ENCODE results near the gene ZNF674. TPM values are rescaled to one million over a fixed set of nuclear protein-coding genes. Genes with fewer than 3 reads are reported as not detected.
A peak's percentile ranks its signal among the peaks of the same experiment; 100 is the strongest.

Gene ZNF674
- 13.9 TPM for total RNA-seq

DNA sequence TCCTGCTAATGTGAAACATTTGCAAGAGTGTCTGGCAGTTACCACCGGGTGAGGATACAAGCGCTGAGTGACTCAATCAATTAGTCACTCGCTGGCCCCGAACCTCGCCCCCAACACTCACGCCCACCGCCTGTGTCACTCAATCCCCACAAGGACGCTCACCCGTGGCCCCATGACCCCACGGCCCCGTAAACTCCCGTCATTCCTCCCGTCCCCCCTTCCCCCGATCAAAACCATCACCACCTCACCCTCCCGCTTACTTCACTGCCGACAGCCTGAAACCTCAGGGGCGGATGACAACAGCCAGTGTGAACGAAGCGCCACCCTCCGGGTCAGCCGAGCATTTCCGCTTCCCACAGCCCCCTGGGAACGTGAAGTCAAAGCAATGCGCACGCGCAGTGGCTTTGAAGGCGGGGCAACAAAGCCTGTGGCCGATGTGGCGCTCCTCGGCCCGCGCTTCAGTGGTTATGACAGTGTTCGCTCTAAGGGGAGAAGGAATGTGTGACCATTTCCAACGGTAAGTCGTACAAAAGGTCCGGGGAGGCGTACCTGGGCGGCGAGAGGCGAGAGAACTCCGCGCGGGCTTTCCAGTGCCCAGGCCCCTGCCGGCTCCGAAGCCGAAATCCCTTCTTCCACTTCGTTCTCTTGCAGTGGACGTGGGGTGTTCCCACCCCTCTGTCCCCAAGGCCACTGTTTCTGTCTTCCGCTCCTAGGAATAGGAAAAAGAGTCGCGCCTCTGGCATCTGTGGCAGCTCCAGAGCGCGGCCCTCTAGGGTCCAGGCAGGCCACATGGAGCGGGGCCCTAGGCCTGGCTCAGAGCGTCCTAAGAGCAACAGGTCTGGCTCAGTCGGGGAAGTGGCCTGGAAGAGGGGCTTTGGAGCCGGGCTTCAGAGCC is at the start of gene ZNF674:
TSS of gene ZNF674 (minus strand) at position 311 of the 895 bp plus-strand sequence. CDS start 3,334 bp downstream, outside the sequence.
- peak; percentile 82 for DNase-seq

DNA sequence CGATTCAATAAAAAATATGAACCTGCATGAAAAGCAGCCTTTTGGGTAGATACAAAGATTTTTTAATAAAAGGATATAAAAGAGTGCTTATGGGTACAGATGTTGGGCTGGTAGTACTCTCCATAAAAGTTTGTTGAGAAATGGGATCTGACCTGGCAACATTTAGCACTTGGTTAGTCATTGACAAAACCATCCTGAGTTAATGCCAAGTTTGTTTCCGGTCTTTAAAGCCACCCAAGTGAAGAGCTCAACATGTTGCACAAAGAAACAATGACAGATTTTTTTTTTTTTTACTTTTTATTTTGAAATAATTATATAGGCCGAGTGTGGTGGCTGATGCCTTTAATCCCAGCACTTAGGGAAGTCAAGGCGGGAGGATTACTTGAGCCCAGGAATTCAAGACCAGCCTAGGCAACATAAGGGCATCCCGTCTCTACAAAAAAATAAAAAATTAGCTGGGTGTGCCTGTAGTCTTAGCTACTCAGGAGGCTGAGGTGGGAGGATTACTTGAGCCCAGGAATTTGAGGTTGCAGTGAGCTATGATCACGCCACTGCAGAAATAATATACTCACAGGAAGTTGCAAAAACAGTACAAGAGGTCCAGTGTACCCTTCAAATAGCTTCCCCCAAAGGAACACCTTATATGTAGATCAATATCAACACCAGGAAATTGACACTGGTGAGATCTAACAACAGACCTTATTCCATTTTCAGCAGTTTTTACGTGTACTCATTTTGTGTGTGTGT is 44.9 kb upstream of the ZNF674 start:
- no peak for DNase-seq

DNA sequence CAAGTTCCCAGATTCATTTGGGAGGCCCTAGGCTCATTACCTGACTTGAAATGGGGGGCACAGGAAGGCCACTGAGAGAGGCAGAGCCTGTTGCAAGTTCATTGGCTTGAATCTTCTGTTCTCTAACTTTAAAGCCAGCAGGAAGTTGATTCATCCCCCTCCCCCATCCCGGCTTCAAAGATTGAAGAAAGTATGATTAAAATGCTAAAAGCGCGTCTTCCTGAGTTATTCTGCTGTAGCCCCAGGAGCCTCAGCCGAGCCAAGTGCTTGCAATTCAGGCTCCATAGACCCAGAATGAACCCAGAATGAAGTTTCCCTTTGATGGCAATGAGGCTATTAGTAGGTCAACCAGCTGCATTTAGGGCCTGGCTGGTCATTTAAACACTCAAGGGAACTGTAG is 43.0 kb upstream of the ZNF674 start:
- DNase-seq = no peak

DNA sequence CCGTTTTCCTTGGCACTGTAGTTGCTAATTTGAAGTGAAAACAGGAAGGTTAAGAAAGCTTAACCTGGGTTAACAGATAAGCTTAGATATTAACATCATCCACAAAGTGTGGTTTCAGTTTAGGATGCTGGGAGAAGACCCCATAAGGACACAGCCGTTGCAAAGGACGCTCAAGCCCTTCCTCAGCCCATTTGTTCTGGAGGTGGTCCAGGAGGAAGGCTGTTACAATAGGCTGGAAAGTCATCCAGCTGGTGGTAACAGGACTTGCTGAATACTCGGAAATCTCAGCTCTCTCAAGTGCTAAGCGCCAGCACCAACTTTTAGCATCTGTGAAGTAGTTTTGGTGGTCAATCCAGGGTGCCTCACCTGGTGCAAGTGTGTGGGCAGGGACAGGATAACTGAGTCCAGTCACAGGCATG is 42.5 kb upstream of the ZNF674 start:
- no peak for DNase-seq

DNA sequence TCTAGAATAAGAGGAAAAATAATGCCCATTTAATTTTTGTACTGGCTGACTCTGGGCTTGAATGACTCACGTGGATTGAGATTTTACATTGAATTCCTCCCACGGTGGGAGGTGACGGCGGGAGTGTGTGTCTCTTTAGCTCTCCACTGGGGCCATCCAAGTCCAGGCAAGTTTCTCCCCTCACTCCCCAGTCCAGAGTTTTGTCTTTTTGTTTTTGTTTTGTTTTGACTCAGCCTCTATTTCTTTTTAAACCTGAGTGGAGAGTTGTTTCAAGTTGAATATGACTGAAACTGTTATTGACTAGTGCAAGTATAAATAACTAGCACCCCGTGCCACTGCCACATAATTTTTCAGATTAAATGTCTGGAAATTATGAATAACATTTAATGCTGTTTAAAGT is 41.9 kb upstream of the ZNF674 start:
- no peak for DNase-seq

DNA sequence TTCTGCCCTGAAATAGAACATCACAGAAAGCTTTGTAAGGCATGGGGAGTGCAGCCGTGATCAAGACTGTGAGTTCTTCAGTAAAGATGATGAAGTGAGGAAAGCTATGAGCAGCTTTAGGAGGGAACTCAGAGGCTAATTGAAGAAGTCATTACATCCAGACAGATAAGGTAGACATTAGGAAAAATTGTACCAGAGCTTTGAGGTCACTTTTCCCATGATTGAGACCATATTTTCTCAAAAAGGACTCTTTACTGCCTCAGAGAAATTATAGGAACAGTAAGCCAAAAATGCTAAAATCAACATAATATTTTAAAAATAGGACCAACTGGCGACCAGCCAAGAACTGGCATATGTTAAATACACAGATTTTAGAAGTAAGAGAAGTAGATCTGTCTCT is 39.5 kb upstream of the ZNF674 start:
- no peak for DNase-seq

DNA sequence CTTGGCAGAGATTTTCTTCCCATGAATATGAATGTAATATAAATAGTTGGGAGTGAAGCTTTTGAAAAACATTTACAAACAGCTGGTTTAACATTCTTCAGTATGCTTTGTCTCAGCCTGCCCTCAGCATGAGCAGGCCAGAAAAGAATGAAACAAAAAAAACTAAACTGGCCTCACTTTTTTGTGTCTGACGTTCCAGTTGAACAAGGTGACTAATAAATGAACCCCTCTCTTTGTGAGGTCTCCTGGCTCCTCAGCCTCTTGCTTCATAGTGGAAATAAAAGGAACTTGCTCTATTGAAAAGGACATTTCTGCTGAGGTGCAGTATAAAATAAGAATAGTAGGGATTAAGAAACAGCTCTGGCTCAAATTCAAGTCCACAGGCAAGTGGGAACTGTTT is 37.7 kb upstream of the ZNF674 start:
- no peak for DNase-seq

DNA sequence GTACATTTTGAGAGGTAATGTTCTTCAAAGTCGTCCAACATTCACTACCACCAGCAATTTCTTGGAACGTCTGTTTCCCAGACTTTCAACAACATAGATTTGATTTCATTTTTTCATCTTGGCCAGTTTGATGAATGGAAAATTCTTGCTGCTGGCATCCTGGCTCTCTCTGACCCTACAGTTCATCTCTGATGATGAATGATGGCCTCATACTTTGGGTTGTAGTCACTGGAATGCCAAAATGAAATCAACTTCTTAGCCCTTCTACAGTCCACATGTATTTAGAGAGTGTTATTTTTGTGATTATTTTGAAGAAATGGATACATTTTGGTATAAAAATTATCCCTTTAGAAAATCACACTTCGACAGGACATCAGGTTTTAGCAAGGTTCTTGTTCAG is 37.1 kb upstream of the ZNF674 start:
- no peak for DNase-seq

DNA sequence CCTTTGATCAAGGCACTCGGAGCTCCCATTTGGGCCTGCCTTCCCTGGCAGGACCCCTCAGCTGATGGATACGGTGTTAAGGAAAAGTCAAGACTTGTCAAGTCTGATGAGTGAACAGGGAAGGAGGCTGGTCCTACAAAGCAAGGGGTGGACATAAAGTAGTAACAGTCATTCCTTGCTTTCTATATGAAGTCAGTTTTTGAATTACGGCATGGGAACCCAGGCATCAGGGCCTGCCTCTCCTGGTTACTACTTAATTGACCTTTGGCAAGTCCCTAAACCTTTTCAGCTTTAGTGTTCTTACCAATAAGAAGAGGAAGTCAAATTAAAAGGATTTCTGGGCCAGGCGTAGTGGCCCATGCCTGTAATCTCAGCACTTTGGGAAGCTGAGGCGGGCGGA is 35.4 kb upstream of the ZNF674 start:
- no peak for DNase-seq

DNA sequence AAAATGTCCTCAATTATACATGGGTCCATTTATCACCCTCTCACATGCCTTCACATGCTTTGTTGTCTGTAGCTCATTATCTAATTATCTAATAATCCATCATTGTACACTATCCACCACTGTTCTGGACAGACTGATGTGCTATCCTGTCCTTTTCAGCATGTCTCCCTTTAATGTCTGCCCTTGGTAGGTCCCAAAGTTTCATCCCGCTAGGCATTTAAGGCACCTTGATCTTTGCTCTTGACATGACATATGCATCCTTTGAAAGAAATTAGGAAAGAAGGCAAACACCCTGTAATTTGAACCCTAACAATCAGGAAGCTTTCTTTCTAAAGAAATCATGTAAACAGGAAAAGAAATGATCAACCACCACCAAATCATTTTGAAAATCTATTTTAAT is 34.0 kb upstream of the ZNF674 start:
- DNase-seq = no peak

DNA sequence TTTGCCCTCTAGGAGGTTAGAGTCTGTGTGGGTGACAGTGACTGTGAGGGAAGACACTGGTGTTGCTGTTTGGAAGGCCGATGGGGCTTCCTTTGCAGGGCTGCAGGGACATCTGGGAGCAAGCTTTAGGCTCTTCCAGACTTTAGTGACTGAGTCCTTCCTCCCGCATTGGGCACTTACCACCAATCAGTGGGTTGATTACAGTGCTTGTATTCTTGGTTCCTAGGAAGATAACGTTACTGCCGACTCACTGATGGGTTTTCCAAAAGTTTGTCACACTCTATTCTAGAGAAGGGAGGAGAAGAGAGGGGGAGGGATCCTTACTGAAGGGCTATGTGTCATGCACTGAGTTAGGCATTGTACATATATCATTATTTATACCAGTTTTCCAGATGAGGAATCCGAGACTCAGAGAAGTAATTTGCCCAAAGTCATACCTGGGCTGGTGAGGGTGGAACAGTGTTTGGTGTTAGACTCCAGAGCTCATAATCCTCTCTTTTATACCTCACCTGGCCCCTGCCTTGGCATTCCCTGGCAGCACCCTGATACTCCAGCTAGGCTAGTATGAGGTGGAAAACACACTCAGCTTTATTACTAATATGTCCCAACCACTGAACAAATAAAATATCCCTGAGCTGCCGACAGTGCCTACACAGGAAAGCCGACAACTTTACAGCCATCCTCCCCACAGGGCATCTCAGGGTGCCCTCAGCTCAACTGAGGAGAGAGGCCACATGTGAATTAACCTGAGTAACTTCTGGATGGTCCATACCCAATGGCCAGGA is 32.2 kb upstream of the ZNF674 start:
- no peak for DNase-seq

DNA sequence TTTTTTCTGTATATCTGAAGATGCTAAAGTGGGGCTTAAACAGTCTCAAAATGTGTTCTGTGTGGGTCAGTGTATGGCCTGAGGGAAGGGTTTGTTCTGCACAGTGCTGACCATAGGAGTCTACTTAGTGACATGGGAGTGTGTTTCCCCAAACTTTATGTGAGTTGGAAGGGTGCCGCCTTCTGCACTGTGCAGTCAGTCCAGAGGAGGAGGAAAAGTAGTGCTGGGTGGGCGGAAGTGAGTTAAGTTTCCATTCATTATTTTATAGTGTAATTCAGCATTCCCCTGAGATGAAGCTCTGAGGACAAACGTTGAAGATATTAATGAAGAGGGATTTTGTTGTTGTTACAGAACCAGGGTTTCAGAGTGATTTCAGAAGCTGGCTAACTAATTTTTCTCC is 31.2 kb upstream of the ZNF674 start:
- DNase-seq = no peak

DNA sequence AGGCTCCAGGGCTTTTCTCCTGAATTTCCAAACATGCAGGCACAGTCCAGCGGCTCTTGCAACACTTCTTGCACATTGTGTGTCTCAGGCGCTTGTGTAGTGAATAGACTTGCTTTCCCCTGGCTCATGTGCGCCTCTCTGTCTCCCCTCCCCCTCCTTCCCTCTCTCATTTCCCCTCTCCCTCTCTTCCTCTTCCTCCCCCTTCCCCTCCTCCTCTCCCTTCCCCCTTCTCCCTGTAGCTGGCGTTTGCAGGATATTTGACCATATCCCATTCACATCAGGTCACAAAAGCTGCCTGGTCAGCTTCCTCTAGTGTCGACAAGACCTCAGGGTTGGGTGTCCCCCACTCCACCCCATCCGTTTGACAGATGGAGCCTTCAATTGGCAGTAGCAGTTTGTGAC is 30.8 kb upstream of the ZNF674 start:
- no peak for DNase-seq

DNA sequence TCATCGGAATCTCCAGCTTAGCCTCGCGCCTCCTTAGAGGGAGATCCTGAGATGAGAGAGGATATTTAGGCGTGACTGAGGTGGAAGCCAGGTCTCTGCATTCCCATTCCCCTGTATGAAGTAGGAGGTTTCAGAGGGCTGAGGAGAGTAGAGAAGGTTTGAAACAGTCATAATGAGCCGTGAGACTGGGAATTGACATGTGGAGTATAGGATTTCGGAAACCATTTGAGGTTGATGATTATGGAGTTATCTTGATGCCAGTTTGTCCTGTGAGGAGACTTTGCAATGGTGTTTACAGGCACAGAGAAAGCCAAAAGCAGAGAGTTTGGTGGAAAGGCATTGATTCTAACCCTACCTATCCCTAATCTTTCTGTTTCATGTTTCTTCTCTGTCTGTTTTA is 30.4 kb upstream of the ZNF674 start:
- no peak for DNase-seq

DNA sequence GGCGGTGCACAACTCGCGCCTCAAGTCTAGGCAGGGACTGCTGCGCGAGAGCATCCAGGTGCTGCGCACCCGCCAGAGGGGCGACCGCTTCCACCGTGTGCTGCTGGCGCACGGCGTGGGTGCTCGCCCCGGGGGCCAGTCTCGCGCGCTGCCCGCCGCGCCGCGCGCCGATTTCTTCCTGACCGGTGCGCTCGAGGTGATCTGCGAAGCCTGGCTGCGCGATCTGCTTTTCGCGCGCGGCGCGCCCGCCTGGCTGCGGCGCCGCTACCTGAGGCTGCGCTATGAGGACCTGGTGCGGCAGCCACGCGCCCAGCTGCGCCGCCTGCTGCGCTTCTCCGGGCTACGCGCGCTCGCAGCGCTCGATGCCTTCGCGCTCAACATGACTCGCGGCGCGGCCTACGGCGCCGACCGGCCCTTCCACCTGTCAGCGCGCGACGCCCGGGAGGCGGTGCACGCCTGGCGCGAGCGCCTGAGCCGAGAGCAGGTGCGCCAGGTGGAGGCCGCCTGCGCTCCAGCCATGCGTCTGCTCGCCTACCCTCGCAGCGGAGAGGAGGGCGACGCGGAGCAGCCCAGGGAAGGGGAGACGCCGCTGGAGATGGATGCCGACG is 29.7 kb upstream of the ZNF674 start:
- no peak for DNase-seq

DNA sequence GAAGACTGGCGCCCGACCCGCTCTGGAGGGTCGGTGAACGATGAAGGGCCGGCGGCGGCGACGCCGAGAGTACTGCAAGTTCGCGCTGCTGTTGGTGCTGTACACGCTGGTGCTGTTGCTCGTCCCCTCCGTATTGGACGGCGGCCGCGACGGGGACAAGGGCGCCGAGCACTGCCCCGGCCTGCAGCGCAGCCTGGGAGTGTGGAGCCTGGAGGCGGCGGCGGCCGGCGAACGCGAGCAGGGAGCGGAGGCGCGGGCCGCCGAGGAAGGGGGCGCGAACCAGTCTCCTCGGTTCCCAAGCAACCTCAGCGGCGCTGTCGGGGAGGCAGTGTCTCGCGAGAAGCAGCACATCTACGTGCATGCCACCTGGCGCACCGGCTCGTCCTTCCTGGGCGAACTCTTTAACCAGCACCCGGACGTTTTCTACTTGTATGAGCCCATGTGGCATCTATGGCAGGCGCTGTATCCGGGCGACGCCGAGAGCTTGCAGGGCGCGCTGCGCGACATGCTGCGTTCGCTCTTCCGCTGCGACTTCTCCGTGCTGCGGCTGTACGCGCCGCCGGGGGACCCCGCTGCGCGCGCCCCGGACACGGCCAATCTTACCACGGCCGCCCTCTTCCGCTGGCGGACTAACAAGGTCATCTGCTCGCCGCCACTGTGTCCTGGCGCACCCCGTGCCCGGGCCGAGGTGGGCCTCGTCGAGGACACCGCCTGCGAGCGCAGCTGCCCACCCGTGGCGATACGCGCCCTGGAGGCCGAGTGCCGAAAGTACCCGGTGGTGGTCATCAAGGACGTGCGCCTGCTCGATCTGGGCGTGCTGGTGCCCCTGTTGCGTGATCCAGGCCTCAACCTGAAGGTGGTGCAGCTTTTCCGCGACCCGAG is 28.9 kb upstream of the ZNF674 start:
- no peak for DNase-seq

DNA sequence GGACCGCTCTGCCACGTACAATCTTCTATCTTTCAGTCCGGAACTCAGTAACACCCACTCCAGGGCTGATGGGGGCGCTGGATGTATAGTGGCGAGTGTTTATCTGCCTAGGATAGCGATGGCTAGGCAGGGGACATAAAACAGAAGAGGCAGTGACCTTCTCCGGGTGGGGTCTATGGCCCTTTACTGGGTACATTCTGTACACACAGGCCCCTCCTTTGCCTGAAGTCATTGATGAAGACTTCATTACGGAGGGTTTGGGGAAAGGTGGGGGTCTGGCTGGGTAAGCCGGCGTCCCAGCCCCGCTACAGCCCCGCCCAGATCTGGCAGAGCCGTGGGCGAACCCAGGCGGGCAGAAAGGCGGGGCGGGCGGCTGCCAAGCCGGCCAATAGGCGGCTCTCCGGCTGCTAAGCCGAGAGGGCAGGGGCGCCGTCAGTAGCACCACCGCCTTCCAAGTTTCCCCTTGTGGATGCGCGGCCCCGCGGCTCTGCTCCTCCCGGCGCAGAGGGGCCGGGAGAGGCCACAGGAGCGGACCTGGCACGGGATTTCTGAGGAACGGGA is 28.2 kb upstream of the ZNF674 start, which contains the start of gene CHST7:
TSS of gene CHST7 (plus strand) at position 435 of the 561 bp plus-strand sequence. CDS start 167 bp downstream, outside the sequence.
- DNase-seq = no peak

DNA sequence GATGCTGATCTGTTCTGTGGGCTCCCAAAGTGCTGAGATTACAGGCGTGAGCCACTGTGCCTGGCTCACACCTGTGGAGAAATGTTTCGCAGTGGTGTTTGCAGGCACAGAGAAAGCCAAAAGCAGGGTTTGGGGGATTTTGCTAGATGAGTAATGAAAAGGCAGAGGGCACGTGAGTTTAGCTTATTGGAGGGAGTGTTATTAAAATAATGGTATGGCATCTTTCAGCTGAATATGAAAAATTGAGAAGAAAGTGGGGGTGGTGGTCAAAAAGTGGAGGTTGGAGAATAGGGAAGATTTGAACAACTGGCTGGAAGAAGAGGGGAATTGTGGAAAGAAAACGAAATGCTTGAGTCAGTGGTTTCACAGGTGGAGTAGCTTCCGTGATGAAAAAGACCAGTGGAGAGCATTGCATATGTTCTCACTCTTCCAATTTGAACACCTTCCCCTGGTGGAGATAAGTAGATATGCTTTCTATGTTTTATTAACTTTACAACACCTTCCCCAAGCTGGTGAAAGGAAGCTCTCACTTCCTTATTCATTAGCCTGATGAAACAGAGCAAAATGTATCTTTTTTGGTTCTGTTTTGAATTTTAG is 27.2 kb upstream of the ZNF674 start:
- DNase-seq = no peak

DNA sequence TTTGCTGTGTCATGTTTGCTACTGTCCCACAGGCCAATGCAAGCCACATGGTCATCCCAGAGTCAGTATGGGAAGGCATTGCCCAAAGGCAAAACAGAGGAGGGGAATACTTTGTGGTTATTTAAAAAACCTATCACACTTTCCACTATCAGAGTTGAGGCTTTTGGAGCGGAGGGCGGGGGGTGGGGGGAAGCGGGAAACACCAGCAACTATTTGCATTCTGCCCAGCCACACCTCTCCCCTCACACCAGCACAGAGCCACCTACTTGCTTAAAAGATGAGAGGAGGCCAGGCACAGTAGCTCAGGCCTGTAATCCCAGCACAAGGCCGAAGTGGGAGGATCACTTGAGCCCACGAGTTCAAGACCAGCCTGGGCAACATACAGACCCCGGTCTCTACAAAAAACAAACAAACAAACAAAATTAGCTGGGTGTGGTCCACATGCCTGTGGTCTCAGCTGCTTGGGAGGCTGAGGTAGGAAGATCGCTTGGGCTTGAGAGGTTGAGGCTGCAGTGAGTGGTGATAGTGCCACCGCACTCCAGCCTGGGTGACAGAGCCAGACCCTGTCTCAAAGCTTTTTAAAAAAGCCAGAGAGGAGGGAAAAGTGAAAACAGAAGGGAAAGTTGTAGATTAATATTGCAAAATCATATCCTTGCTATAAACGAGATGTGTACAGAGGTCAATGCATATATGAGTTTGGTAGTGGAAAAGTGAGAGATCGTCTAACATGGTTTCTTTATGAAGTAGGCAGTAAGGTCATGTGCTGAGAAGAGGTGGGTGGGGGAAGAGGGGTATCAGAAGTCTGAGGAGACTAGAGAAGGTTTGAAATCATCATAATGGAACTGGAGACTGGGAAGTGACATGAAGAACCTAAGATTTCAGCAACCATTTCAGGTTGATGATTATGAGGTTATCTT is 26.5 kb upstream of the ZNF674 start:
- DNase-seq = no peak
